ENCODE results near the gene WNT3A.
"Not testable (repeated sequence)": the region's sequence is repeated elsewhere in the genome, so short reads cannot be mapped to it uniquely, and the experiment has no call there.

WNT3A gene

GRCh38 chr1:228012555-228012954, 5.8 kb downstream of the WNT3A start:
- no peak for DNase-seq

- DNase-seq, result no peak
Measured at GRCh38 chr1:228013131-228013934, 6.5 kb downstream of the WNT3A start.

- DNase-seq, result no peak
Measured at GRCh38 chr1:228013935-228014930, 7.4 kb downstream of the WNT3A start.

GRCh38 chr1:228015276-228016180, 8.7 kb downstream of the WNT3A start:
- DNase-seq, result no peak

GRCh38 chr1:228016181-228016510, 9.3 kb downstream of the WNT3A start:
- no peak for DNase-seq

- DNase-seq, result no peak
Measured at GRCh38 chr1:228016653-228017355, 10.0 kb downstream of the WNT3A start.

- DNase-seq, result no peak
Measured at GRCh38 chr1:228017356-228018124, 10.7 kb downstream of the WNT3A start.

GRCh38 chr1:228018125-228018398, 11.3 kb downstream of the WNT3A start:
- DNase-seq, result no peak

- DNase-seq, result no peak
Measured at GRCh38 chr1:228018961-228019721, 12.3 kb downstream of the WNT3A start.

GRCh38 chr1:228019722-228020083, 12.9 kb downstream of the WNT3A start:
- DNase-seq, result not testable (repeated sequence)

- no peak for DNase-seq
Measured at GRCh38 chr1:228020686-228021354, 14.0 kb downstream of the WNT3A start.

- DNase-seq, result no peak
Measured at GRCh38 chr1:228021355-228022030, 14.7 kb downstream of the WNT3A start.

GRCh38 chr1:228022571-228023293, 15.9 kb downstream of the WNT3A start:
- no peak for DNase-seq

GRCh38 chr1:228023294-228023639, 16.5 kb downstream of the WNT3A start:
- no peak for DNase-seq

- DNase-seq, result no peak
Measured at GRCh38 chr1:228029281-228029680, 22.5 kb downstream of the WNT3A start.

GRCh38 chr1:228030451-228031201, 23.8 kb downstream of the WNT3A start:
- DNase-seq, result no peak

- DNase-seq, result no peak
Measured at GRCh38 chr1:228031276-228031995, 24.6 kb downstream of the WNT3A start.

GRCh38 chr1:228032041-228032440, 25.2 kb downstream of the WNT3A start:
- no peak for DNase-seq

Measured in kidney glomerular epithelial cell (primary cell).